MM.1S (cell line): ENCODE data around the gene CD8A.

Source experiments
- DNase-seq: peaks from one replicate; pipeline ENCODE4 v3.0.0-alpha.2; 2015
- H2AFZ ChIP-seq: fragments of 300-600 bp; sonication (generic); 2 replicates; pipeline ENCODE4 v1.6.0; 2016; ENCODE audit warnings: antibody characterized with exemption, low read length
- H3F3A ChIP-seq: fragments of 300-600 bp; sonication (generic); 2 replicates; pipeline ENCODE4 v1.6.1; 2016; ENCODE audit warnings: mild to moderate bottlenecking, antibody characterized with exemption, low read length, moderate library complexity, mixed read lengths; ENCODE audit not compliant: insufficient read depth
- H3K27ac ChIP-seq: fragments of 300-600 bp; sonication (generic); 2 replicates; pipeline ENCODE4 v1.5.1; 2016; ENCODE audit warnings: mild to moderate bottlenecking, low read length
- H3K27me3 ChIP-seq: fragments of 300-600 bp; sonication (generic); replicated peaks from 2 replicates; pipeline ENCODE4 v1.6.0; 2016; ENCODE audit warnings: low read length; ENCODE audit not compliant: insufficient read depth
- H3K36me3 ChIP-seq: fragments of 300-600 bp; sonication (generic); replicated peaks from 2 replicates; pipeline ENCODE4 v1.6.1; 2016; ENCODE audit warnings: mild to moderate bottlenecking, low read length, mixed read lengths; ENCODE audit not compliant: insufficient read depth
- H3K4me1 ChIP-seq: fragments of 300-600 bp; sonication (generic); 2 replicates; pipeline ENCODE4 v1.6.1; 2016; ENCODE audit warnings: low read length, mixed read lengths
- H3K4me2 ChIP-seq: fragments of 300-600 bp; sonication (generic); 2 replicates; pipeline ENCODE4 v1.6.0; 2016; ENCODE audit warnings: low read depth, low read length
- H3K4me3 ChIP-seq: fragments of 300-600 bp; sonication (generic); 2 replicates; pipeline ENCODE4 v1.5.1; 2016; ENCODE audit warnings: low read length, mixed read lengths
- H3K79me2 ChIP-seq: fragments of 300-600 bp; sonication (generic); 2 replicates; pipeline ENCODE4 v1.6.1; 2016; ENCODE audit warnings: mixed run types, low read length, mixed read lengths
- H3K9ac ChIP-seq: fragments of 300-600 bp; sonication (generic); 2 replicates; pipeline ENCODE4 v1.6.1; 2016; ENCODE audit warnings: low read length, mixed read lengths
- H3K9me2 ChIP-seq: fragments of 300-600 bp; sonication (generic); replicated peaks from 2 replicates; pipeline ENCODE4 v1.6.1; 2016; ENCODE audit warnings: mild to moderate bottlenecking, low read length, mixed read lengths; ENCODE audit not compliant: insufficient read depth
- H3K9me3 ChIP-seq: fragments of 300-600 bp; sonication (generic); replicated peaks from 2 replicates; pipeline ENCODE4 v1.6.1; 2016; ENCODE audit warnings: mild to moderate bottlenecking, low read length, mixed read lengths; ENCODE audit not compliant: insufficient read depth
- H4K20me1 ChIP-seq: fragments of 300-600 bp; sonication (generic); 2 replicates; pipeline ENCODE4 v1.6.1; 2016; ENCODE audit warnings: mild to moderate bottlenecking, low read length, moderate library complexity, mixed read lengths; ENCODE audit not compliant: insufficient read depth
- CTCF ChIP-seq: fragments of 300-600 bp; sonication (generic); IDR thresholded peaks from 2 replicates; pipeline ENCODE4 v1.5.1; 2016; ENCODE audit warnings: antibody characterized with exemption, low read length, mixed read lengths
- EZH2 ChIP-seq: fragments of 300-600 bp; sonication (generic); optimal IDR thresholded peaks from 2 replicates; pipeline ENCODE3; 2017; ENCODE audit warnings: low read depth, mild to moderate bottlenecking, antibody characterized with exemption, low read length, mixed read lengths
- EZH2phosphoT487 ChIP-seq: fragments of 300-600 bp; sonication (generic); IDR thresholded peaks from 2 replicates; pipeline ENCODE4 v1.6.1; 2018; ENCODE audit warnings: antibody characterized with exemption, low read length

Gene CD8A

GRCh38 chr2:86789687-86790133 is 1.0 kb downstream of the CD8A start:
- Histone ChIP-seq H3K36me3 (no peaks in the 10 kb centered on the region), H3K79me2 (no peaks in the 10 kb centered on the region), H3K9ac (no peak overlapping the region), H3K4me2 (no peak overlapping the region), H3K4me1 (peaks cover 11% of the 10 kb centered on the region), H3K4me3 (no peak overlapping the region), H3K27me3 (peaks cover 15% of the 10 kb centered on the region; the same call in 1 of the 2 replicates), H3K9me3 (no peaks in the 10 kb centered on the region), H4K20me1 (no peaks in the 10 kb centered on the region), H3K27ac (no peak overlapping the region), H3K9me2 (no peaks in the 10 kb centered on the region), H2AFZ (no peak overlapping the region), H3F3A (no peaks in the 10 kb centered on the region)
- DNase-seq = no peak
- TF ChIP-seq EZH2phosphoT487 (no peak), CTCF (no peak), EZH2 (no peak)

- no peak overlapping the region for H3K4me2 ChIP-seq
These were observed 1.6 kb downstream of the CD8A start for GRCh38 chr2:86788881-86789686.

GRCh38 chr2:86788165-86788564 is 2.5 kb downstream of the CD8A start:
- Histone ChIP-seq H2AFZ (no peak overlapping the region), H3K27me3 (peaks cover 15% of the 10 kb centered on the region; the same call in 1 of the 2 replicates), H3K79me2 (no peaks in the 10 kb centered on the region), H3K9ac (no peak overlapping the region), H3K36me3 (no peaks in the 10 kb centered on the region), H3K4me1 (peaks cover 11% of the 10 kb centered on the region), H3K9me3 (no peaks in the 10 kb centered on the region), H3K4me2 (no peak overlapping the region), H3K4me3 (no peak overlapping the region), H3K27ac (no peak overlapping the region), H3F3A (peaks cover 9% of the 10 kb centered on the region), H3K9me2 (no peaks in the 10 kb centered on the region), H4K20me1 (no peaks in the 10 kb centered on the region)
- DNase-seq = no peak
- no peak for TF ChIP-seq EZH2
- no peak for TF ChIP-seq EZH2phosphoT487
- TF ChIP-seq CTCF = no peak

More at GRCh38 chr2:86788881-86789686, 1.6 kb downstream of the CD8A start:
- peaks cover under 1% of the 10 kb centered on the region for H3F3A ChIP-seq
- peaks cover 15% of the 10 kb centered on the region; the same call in 1 of the 2 replicates for H3K27me3 ChIP-seq
- no peaks in the 10 kb centered on the region for H3K79me2 ChIP-seq
- H3K9ac ChIP-seq = no peak overlapping the region
- no peaks in the 10 kb centered on the region for H3K9me2 ChIP-seq
- H4K20me1 ChIP-seq = no peaks in the 10 kb centered on the region
- H3K4me1 ChIP-seq = peaks cover 13% of the 10 kb centered on the region
- H3K4me3 ChIP-seq = no peak overlapping the region
- H3K27ac ChIP-seq = no peak overlapping the region
- TF ChIP-seq EZH2 = no peak
- no peak for TF ChIP-seq EZH2phosphoT487
- no peak for TF ChIP-seq CTCF
- DNase-seq = no peak
- no peaks in the 10 kb centered on the region for H3K36me3 ChIP-seq
- H2AFZ ChIP-seq = no peak overlapping the region
- no peaks in the 10 kb centered on the region for H3K9me3 ChIP-seq
